Spinal cord (tissue), 10 donors: Measurements from ENCODE around the gene MMP15. TPM values are rescaled to one million over a fixed set of nuclear protein-coding genes. Genes with fewer than 3 reads are reported as not detected.
"Not testable (repeated sequence)": the region's sequence is repeated elsewhere in the genome, so short reads cannot be mapped to it uniquely, and the experiment has no call there.

Experiments
- DNase-seq, 6 donors: peaks; one replicate each; pipeline versions ENCODE4 v3.0.0 to v3.0.0-alpha.2; 2013 to 2015; ENCODE audit warnings: low spot score in 6 of 6, low read depth in 4 of 6
- H3K27ac ChIP-seq: one replicate; pipeline ENCODE4 v1.5.1; 2013; ENCODE audit warnings: low read depth, low read length, control low read depth
- H3K27me3 ChIP-seq: one replicate; pipeline ENCODE4 v1.6.1; 2013; ENCODE audit warnings: low read length; ENCODE audit not compliant: control insufficient read depth, insufficient read depth
- H3K36me3 ChIP-seq: one replicate; pipeline ENCODE4 v1.6.1; 2013; ENCODE audit warnings: low read length; ENCODE audit not compliant: control insufficient read depth, insufficient read depth
- H3K4me1 ChIP-seq: one replicate; pipeline ENCODE4 v1.6.1; 2013; ENCODE audit warnings: low read length; ENCODE audit not compliant: control insufficient read depth, insufficient read depth
- H3K4me3 ChIP-seq: one replicate; pipeline ENCODE4 v1.5.1; 2013; ENCODE audit warnings: low read depth, low read length, control low read depth
- H3K9me3 ChIP-seq: one replicate; pipeline ENCODE4 v1.6.1; 2013; ENCODE audit warnings: low read length; ENCODE audit not compliant: control insufficient read depth, insufficient read depth
- WGBS: methylation state at CpG from one replicate; pipeline ENCODE4 v1.1.5; 2013; ENCODE audit warnings: missing lambda C conversion rate; ENCODE audit not compliant: insufficient coverage; 5-methylcytosine and 5-hydroxymethylcytosine counted together
- polyA plus RNA-seq, 2 donors: library from polyadenylated mRNA; unstranded; fragments of 120-200 nt; gene quantifications; one replicate each; pipeline ENCODE4 v1.2.1, GENCODE V29; 2013; ENCODE audit not compliant: insufficient read length in 2 of 2
- total RNA-seq, 2 donors: library from RNA; depleted of rRNA in 1 of 2; stranded (reverse); fragments of 120-200 nt in 1 of 2; fragments of >200 nt in 1 of 2; gene quantifications; one replicate each; pipeline versions ENCODE4 v1.2.3 to v1.2.4, GENCODE V29; 2013 to 2014
- donor health status: healthy.

Gene MMP15
- total and polyA plus RNA-seq, 4 donors: 23.2 to 51.3 (median 37.5) TPM

DNA sequence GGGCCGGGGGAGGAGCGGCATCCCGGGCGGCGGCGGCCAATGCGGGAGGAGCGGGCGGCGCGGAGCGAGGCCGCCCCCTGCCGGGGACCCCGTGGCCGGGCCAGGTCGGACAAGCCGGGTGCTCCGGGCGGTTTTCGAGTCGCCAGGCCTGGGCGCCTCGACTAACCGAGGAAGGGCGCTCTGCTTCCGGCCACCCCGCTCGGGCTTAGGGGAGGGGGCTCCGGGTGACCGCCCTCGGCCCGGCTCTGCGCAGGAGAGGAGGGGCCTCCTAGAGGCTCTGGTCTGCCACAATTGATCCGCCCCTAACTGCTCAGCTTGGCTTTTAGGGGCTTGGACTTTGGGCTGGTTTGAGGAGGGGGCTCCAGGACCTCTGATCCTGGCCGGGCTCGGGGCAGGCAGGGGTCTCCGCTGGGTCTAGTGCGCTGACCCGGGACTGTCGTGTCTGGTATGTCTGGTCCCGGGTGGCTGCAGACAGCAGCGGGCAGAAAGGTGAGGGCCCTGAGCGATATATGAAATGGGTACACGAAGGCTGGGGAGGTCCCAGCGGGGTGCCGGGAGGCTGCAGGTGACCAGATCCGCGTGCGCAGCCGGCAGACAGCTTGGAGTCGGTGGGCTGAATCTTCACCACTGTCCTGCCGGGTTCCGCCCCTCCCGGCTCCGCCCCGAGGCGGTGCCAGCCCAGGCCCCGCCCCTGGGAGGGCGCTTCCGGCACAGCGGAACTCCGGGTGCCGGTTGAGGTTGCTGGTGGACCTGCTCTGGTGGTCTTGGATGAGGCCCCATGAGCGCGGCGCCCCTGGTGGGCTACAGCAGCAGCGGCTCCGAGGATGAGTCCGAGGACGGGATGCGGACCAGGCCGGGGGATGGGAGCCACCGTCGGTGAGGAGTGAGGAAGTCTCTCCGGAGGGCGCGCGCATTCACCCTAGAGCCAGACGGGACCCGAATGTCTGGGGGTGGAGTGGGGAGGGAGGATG lies 24.6 kb upstream of the MMP15 start, which contains the start of gene USB1:
Gene USB1, plus strand, starts transcription at position 702 of the 971 bp plus-strand sequence. Its CDS starts 77 bp downstream, at position 779.
- H3K4me1 ChIP-seq: peaks cover 34% of the 10 kb centered on the region
- no peaks in the 10 kb centered on the region for H3K27me3 ChIP-seq
- H3K9me3 ChIP-seq: no peaks in the 10 kb centered on the region
- peak within 1 kb of the TSS; percentile 94 for H3K27ac ChIP-seq
- H3K36me3 ChIP-seq: peaks cover 32% of the 10 kb centered on the region
- DNase-seq: peak; percentile 75 to 96 (median 80)
- peak within 1 kb of the TSS; percentile 78 for H3K4me3 ChIP-seq
- WGBS: 0% methylated on average over 76 of the region's 81 CpGs

DNA sequence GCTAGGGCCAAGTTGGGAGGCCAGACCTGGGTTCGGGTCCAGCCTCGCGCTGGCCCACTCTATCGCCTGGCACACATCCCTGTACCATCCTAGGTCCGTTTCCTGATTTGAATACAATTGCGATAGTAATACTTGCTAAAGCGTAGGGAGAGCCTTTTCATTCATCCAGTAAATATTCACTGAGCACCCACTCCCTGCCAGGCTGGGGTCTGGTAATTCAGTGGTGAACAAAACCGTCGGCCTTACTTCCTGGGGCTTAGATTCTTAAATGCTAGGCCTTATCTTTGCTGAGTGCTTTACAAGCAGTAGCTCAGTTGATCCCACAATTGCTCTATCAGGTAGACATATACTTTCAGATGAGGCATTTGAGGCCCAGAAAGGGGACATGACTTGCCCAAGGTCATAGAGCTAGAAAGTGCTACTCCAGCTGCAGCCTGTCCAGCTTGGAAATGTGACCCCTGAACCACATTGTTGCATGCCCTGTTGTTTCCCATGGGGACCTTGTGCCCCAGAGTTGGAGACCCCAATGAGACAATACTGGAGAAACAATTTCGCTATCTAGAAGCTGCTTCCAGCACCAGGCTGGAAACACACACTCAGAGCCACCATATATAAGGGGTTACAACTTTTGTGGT lies 23.7 kb upstream of the MMP15 start:
- H3K4me3 ChIP-seq: peak overlapping the region; percentile 78
- WGBS: 75% methylated on average over 2 of the region's 10 CpGs
- H3K36me3 ChIP-seq: peaks cover 22% of the 10 kb centered on the region
- peaks cover 34% of the 10 kb centered on the region for H3K4me1 ChIP-seq
- no peak overlapping the region for H3K27ac ChIP-seq
- no peak for DNase-seq
- no peaks in the 10 kb centered on the region for H3K9me3 ChIP-seq
- H3K27me3 ChIP-seq: no peaks in the 10 kb centered on the region

DNA sequence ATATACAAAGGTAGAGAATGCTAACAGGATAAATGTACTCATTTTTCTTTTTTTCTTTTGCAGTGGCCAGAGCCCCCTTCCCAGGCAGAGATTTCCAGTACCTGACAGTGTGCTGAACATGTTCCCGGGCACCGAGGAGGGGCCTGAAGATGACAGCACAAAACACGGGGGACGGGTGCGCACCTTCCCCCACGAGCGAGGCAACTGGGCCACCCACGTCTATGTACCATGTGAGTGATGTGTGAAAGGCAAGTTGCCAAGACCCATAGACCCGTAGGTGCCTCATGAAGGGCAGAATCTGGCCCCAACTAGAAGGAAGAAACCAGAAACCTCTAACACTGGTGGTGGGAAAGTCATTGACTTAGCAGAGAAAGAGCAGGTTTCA lies 23.1 kb upstream of the MMP15 start:
- Histone ChIP-seq H3K4me1 (peaks cover 34% of the 10 kb centered on the region), H3K27me3 (no peaks in the 10 kb centered on the region), H3K9me3 (no peaks in the 10 kb centered on the region), H3K36me3 (peaks cover 17% of the 10 kb centered on the region), H3K27ac (no peak overlapping the region), H3K4me3 (no peak overlapping the region)
- DNase-seq: no peak
- WGBS: 91% methylated on average over 9 of the region's 9 CpGs

DNA sequence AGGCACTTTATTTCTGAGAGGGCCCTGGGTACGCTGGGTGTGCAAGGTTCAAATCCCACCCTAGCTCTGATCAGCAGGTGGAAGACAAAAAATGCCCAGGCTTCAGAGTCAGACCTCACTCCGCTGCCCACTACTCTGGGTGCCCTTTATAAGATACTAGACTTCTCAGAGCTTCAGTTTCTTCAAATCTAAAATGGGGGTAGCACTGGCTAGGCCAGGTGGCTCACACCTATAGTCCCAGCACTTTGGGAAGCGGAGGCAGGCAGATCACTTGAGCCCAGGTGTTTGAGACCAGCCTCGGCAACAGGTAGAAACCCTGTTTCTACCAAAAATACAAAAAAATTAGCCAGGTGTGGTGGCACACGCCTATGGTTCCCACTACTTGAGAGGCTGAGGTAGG lies 22.6 kb upstream of the MMP15 start:
- H3K27me3 ChIP-seq: no peaks in the 10 kb centered on the region

DNA sequence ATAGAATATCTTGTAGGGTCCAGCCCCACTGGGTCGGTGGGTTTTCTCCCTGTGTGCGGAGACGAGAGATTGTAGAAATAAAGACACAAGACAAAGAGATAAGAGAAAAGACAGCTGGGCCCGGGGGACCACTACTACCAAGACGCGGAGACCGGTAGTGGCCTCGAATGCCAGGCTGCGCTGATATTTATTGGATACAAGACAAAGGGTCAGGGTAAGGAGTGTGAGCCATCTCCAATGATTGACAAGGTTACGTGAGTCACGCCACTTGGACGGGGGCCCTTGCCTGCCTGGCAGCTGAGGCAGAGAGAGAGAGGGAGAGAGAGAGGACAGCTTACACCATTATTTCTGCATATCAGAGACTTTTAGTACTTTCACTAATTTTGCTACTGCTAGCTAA lies 20.8 kb upstream of the MMP15 start:
- not testable (repeated sequence) for DNase-seq, H3K4me3 ChIP-seq, H3K27me3 ChIP-seq, H3K36me3 ChIP-seq, H3K27ac ChIP-seq, H3K9me3 ChIP-seq
- 97% methylated on average over 8 of the region's 12 CpGs for WGBS
- peaks cover 18% of the 10 kb centered on the region for H3K4me1 ChIP-seq

More for the DNA sequence above, 22.6 kb upstream of the MMP15 start:
- Histone ChIP-seq H3K27ac (no peak overlapping the region), H3K36me3 (peaks cover 12% of the 10 kb centered on the region), H3K4me1 (peaks cover 34% of the 10 kb centered on the region), H3K9me3 (no peaks in the 10 kb centered on the region), H3K4me3 (no peak overlapping the region)
- DNase-seq: no peak
- WGBS: 100% methylated on average over 3 of the region's 5 CpGs

DNA sequence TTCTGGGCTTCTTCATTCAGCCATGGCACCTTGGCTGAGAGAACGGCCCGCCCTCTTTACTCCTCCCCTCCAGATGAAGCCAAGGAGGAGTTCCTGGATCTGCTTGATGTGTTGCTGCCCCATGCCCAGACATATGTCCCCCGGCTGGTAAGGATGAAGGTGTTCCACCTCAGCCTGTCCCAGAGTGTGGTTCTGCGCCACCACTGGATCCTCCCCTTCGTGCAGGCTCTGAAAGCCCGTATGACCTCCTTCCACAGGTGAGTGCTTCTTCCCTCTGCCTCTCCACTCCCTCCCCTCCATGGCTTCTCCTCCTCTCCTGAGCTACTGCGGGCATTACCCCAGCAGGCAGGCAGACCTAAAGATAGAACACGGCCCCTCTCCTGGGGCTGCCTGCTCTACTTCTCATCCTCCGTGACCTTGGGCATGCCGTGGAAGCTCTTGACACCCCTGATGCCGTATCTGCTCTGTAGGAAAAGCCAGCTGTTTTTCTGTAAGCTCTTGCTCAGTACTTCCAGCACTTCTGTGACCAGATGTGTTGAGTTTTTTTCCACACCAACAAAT lies 15.6 kb upstream of the MMP15 start:
- WGBS: 86% methylated on average over 11 of the region's 11 CpGs
- H3K27ac ChIP-seq: no peak overlapping the region
- peaks cover 11% of the 10 kb centered on the region for H3K36me3 ChIP-seq
- H3K9me3 ChIP-seq: no peaks in the 10 kb centered on the region
- no peaks in the 10 kb centered on the region for H3K27me3 ChIP-seq
- H3K4me3 ChIP-seq: no peak overlapping the region
- DNase-seq: no peak
- H3K4me1 ChIP-seq: peaks cover 2% of the 10 kb centered on the region

DNA sequence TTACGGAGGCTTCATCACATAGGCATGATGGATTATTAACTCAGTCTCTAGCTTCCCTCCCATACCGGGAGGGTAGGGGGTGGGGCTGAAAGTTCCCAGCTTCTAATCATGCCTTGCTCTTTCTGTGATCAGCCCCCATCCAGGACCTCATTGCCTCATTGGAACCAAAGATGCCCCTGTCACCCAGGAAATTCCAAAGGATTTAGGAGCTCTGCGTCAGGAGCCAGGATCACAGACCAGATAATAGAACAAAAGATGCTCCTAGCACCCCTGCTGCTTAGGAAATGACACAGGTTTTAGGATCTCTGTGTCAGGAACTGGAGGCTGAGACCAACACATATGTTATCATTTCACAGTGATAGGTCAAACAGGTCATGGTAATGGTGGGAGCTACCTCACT lies 14.7 kb upstream of the MMP15 start:
- DNase-seq: no peak
- Histone ChIP-seq H3K4me1 (no peaks in the 10 kb centered on the region), H3K36me3 (peaks cover 11% of the 10 kb centered on the region), H3K4me3 (no peak overlapping the region), H3K27ac (no peak overlapping the region), H3K27me3 (no peaks in the 10 kb centered on the region), H3K9me3 (no peaks in the 10 kb centered on the region)
- WGBS: 80% methylated on average over 1 of the region's 3 CpGs

DNA sequence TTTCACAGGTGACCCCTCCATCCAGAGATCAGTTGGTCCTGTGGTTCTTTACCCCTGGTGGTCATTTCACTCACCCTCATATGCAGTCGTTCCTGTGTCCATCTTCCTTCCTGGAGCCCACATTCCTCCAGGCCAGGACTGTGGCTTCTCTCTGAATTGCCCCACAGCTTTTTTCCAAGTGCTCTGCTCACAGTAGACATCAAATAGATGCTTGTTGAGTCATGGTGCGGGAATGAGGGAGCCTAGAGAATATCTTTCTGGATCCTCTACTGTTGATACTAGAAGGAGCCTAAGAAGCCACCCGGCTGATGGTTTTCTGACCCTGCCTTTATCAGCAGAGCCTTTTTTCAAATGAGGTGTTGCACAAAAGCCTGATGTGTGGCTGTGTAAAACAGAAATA lies 13.9 kb upstream of the MMP15 start:
- Histone ChIP-seq H3K27me3 (no peaks in the 10 kb centered on the region), H3K4me1 (no peaks in the 10 kb centered on the region), H3K36me3 (peaks cover 11% of the 10 kb centered on the region), H3K27ac (no peak overlapping the region), H3K9me3 (no peaks in the 10 kb centered on the region), H3K4me3 (no peak overlapping the region)
- WGBS: 86% methylated on average over 2 of the region's 3 CpGs
- no peak for DNase-seq

DNA sequence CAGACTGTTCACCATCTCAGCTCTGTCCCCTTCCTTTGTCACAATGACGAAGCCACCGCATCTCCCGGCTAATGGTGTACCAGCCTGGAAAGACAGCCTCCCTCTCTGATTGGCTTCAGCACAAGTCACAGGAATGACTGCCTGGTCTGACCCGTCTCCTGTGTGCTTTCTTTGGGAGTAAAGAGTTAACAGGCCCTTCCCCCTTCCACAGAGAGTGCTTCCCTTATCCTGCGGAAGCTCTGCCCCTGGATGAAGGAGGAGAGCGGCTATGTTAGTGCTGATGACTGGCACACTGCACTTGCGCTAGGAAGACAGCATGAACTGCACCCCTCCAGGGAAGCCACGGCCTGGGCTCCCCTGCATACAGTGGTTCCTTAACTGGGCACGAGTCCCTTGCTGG lies 13.1 kb upstream of the MMP15 start:
- H3K9me3 ChIP-seq: no peaks in the 10 kb centered on the region
- no peak for DNase-seq
- 71% methylated on average over 8 of the region's 9 CpGs for WGBS
- peaks cover 11% of the 10 kb centered on the region for H3K36me3 ChIP-seq
- no peak overlapping the region for H3K4me3 ChIP-seq
- H3K27ac ChIP-seq: no peak overlapping the region
- H3K4me1 ChIP-seq: no peaks in the 10 kb centered on the region
- no peaks in the 10 kb centered on the region for H3K27me3 ChIP-seq
